ENCODE results near the gene CCN6.

- no peak for TF ChIP-seq CTCF (IDR thresholded peaks at IDR 0.05)
- TF ChIP-seq POLR2A (IDR thresholded peaks at IDR 0.05) = no peak
Measured at GRCh38 chr6:112049996-112050395, 3.9 kb upstream of the CCN6 start.
